Measurements from ENCODE around the gene PTPRG. TPM values are rescaled to one million over a fixed set of nuclear protein-coding genes. Genes with fewer than 3 reads are reported as not detected.

Gene PTPRG
- polyA plus RNA-seq, 1 donor (not counting 4 experiments of a cell fraction or from before 2014, with no cell fraction given) = 12.1 TPM

GRCh38 chr3:61913701-61914100 lies 352.3 kb downstream of the PTPRG start:
- no peaks in the 10 kb centered on the region for H3K27me3 ChIP-seq (ENCODE audit: control insufficient read depth, extremely low read depth, insufficient read depth, low read length)
- no peaks in the 10 kb centered on the region for H3K36me3 ChIP-seq (ENCODE audit: control insufficient read depth in 2 of 2, extremely low read depth in 1 of 2, insufficient read depth in 2 of 2, low read length in 2 of 2)
- H3K4me1 ChIP-seq (ENCODE audit: control insufficient read depth, extremely low read depth, insufficient read depth, low read length) = no peaks in the 10 kb centered on the region
- dilution Hi-C loops (cut with MboI; ENCODE audit: extremely low pct_ligation_motif_present, low sequenced_read_pairs) = no loop called here
- H3K9ac ChIP-seq (ENCODE audit: control insufficient read depth, extremely low read depth, insufficient read depth, low read length) = no peak overlapping the region
- FAIRE-seq (no peak), DNase-seq (ENCODE audit: low read depth, low spot score) (no peak)
- H3K4me3 ChIP-seq (ENCODE audit: control insufficient read depth in 2 of 3, extremely low read depth in 1 of 3, insufficient read depth in 2 of 3, low read depth in 1 of 3, low read length in 3 of 3) = no peak overlapping the region
- no peak overlapping the region for H3K4me2 ChIP-seq (ENCODE audit: control insufficient read depth, extremely low read depth, insufficient read depth, low read depth, low read length)
- H2AFZ ChIP-seq (ENCODE audit: control insufficient read depth, low read length) = no peak overlapping the region
- TF ChIP-seq EZH2 (IDR thresholded peaks at IDR 0.05; ENCODE audit: low read length) (no peak), CTCF (optimal IDR thresholded peaks at IDR 0.05 in 1 of 3, IDR thresholded peaks at IDR 0.05 in 1 of 3, conservative IDR thresholded peaks at IDR 0.05 in 1 of 3; ENCODE audit: extremely low read depth in 1 of 3, insufficient read depth in 2 of 3, low read length in 3 of 3) (no peak)
- no peaks in the 10 kb centered on the region for H3K9me3 ChIP-seq (ENCODE audit: control insufficient read depth, low read depth, low read length)
- H3K9me1 ChIP-seq (ENCODE audit: control insufficient read depth, extremely low read depth, insufficient read depth, low read length) = no peaks in the 10 kb centered on the region
- H3K27ac ChIP-seq (ENCODE audit: control insufficient read depth, insufficient read depth, low read length) = no peak overlapping the region
- H4K20me1 ChIP-seq (ENCODE audit: control insufficient read depth, extremely low read depth, insufficient read depth, low read length) = no peaks in the 10 kb centered on the region
- H3K79me2 ChIP-seq (ENCODE audit: control insufficient read depth, insufficient read depth, low read length) = no peaks in the 10 kb centered on the region

- no peak for FAIRE-seq
- no peaks in the 10 kb centered on the region for H4K20me1 ChIP-seq (ENCODE audit: control insufficient read depth, extremely low read depth, insufficient read depth, low read length)
These were observed 352.9 kb downstream of the PTPRG start for GRCh38 chr3:61914276-61914675.

More at GRCh38 chr3:61914276-61914675, 352.9 kb downstream of the PTPRG start:
- Histone ChIP-seq H3K9ac (ENCODE audit: control insufficient read depth, extremely low read depth, insufficient read depth, low read length) (no peak overlapping the region), H3K9me1 (ENCODE audit: control insufficient read depth, extremely low read depth, insufficient read depth, low read length) (no peaks in the 10 kb centered on the region), H3K36me3 (ENCODE audit: control insufficient read depth in 2 of 2, extremely low read depth in 1 of 2, insufficient read depth in 2 of 2, low read length in 2 of 2) (no peaks in the 10 kb centered on the region), H3K79me2 (ENCODE audit: control insufficient read depth, insufficient read depth, low read length) (no peaks in the 10 kb centered on the region), H3K9me3 (ENCODE audit: control insufficient read depth, low read depth, low read length) (no peaks in the 10 kb centered on the region), H3K27me3 (ENCODE audit: control insufficient read depth, extremely low read depth, insufficient read depth, low read length) (no peaks in the 10 kb centered on the region), H3K4me3 (ENCODE audit: control insufficient read depth in 2 of 3, extremely low read depth in 1 of 3, insufficient read depth in 2 of 3, low read depth in 1 of 3, low read length in 3 of 3) (no peak overlapping the region), H3K4me1 (ENCODE audit: control insufficient read depth, extremely low read depth, insufficient read depth, low read length) (no peaks in the 10 kb centered on the region), H3K27ac (ENCODE audit: control insufficient read depth, insufficient read depth, low read length) (no peak overlapping the region), H2AFZ (ENCODE audit: control insufficient read depth, low read length) (no peak overlapping the region), H3K4me2 (ENCODE audit: control insufficient read depth, extremely low read depth, insufficient read depth, low read depth, low read length) (no peak overlapping the region)
- no peak for DNase-seq (ENCODE audit: low read depth, low spot score)
- no peak for TF ChIP-seq EZH2 (IDR thresholded peaks at IDR 0.05; ENCODE audit: low read length)
- TF ChIP-seq CTCF (optimal IDR thresholded peaks at IDR 0.05 in 1 of 3, IDR thresholded peaks at IDR 0.05 in 1 of 3, conservative IDR thresholded peaks at IDR 0.05 in 1 of 3; ENCODE audit: extremely low read depth in 1 of 3, insufficient read depth in 2 of 3, low read length in 3 of 3) = no peak
- dilution Hi-C loops (cut with MboI; ENCODE audit: extremely low pct_ligation_motif_present, low sequenced_read_pairs) = no loop called here

Measured in keratinocyte (primary cell).